K562 (cell line): ENCODE measurements around the gene NLGN4Y.

Experiments
- CBX5 ChIP-seq: IDR thresholded peaks from 2 replicates; pipeline ENCODE4 v1.6.1; 2014; ENCODE audit warnings: low read depth, borderline replicate concordance
- EZH2 ChIP-seq: IDR thresholded peaks from 2 replicates; pipeline ENCODE4 v1.6.1; 2012; ENCODE audit warnings: low read depth, mild to moderate bottlenecking, inconsistent platforms, low read length, borderline replicate concordance
- HMGXB4 ChIP-seq: sonication (generic); formaldehyde crosslinking; IDR thresholded peaks from 2 replicates; pipeline ENCODE4 v1.8.1; 2023; ENCODE audit warnings: mild to moderate bottlenecking, missing genetic modification reagents
- NR1H2 ChIP-seq: sonication (generic); formaldehyde crosslinking; IDR thresholded peaks from 2 replicates; pipeline ENCODE4 v1.4.0; 2020; ENCODE audit warnings: mild to moderate bottlenecking, missing genetic modification reagents
- RBFOX2 ChIP-seq: fragments of 200-400 bp; formaldehyde crosslinking; IDR thresholded peaks from 2 replicates; pipeline ENCODE4 v1.6.1; 2017; ENCODE audit warnings: low read depth, mild to moderate bottlenecking, low read length, moderate library complexity
- RBM25 ChIP-seq: fragments of 200-400 bp; formaldehyde crosslinking; IDR thresholded peaks from 2 replicates; pipeline ENCODE4 v1.6.1; 2018; ENCODE audit warnings: low read length, low read depth, moderate library complexity; ENCODE audit not compliant: severe bottlenecking
- SMARCE1 ChIP-seq: fragments of 450-650 bp; IDR thresholded peaks from 2 replicates; pipeline ENCODE4 v1.7.1; 2016; ENCODE audit warnings: mild to moderate bottlenecking
- SP1 ChIP-seq: sonication (generic); formaldehyde crosslinking; IDR thresholded peaks from 2 replicates; pipeline ENCODE4 v1.8.1; 2022; ENCODE audit warnings: mild to moderate bottlenecking, missing genetic modification reagents
- SP2 ChIP-seq: IDR thresholded peaks from 2 replicates; pipeline ENCODE4 v1.6.1; 2011; ENCODE audit warnings: mild to moderate bottlenecking, low read depth, low read length, moderate library complexity; ENCODE audit not compliant: poor library complexity, severe bottlenecking; ENCODE audit errors: extremely low read depth
- SRSF1 ChIP-seq: fragments of 200-400 bp; formaldehyde crosslinking; IDR thresholded peaks from 2 replicates; pipeline ENCODE4 v1.6.1; 2017; ENCODE audit warnings: mild to moderate bottlenecking, low read depth, low read length, moderate library complexity
- STAT5B ChIP-seq: fragments of 250-450 bp; sonication (Bioruptor Pico); IDR thresholded peaks from 2 replicates; pipeline ENCODE4 v1.8.0; 2021; ENCODE audit warnings: mild to moderate bottlenecking, inconsistent platforms
- TF ChIP-seq, protein P1 (sequence below), 3 experiments: IDR thresholded peaks in 2 of 3; conservative IDR thresholded peaks in 1 of 3; 2 replicates each; pipeline ENCODE4 v1.5.1; 2011 to 2012; ENCODE audit warnings: low read length in 3 of 3, mild to moderate bottlenecking in 3 of 3, control low read depth in 2 of 3, improper control_type of control experiment in 1 of 3, inconsistent platforms in 1 of 3, low read depth in 1 of 3, mixed read lengths in 1 of 3, moderate library complexity in 1 of 3; ENCODE audit not compliant: insufficient read depth in 2 of 3
- TF ChIP-seq, protein P2 (sequence below): fragments of 250-450 bp; sonication (Bioruptor Pico); IDR thresholded peaks from 2 replicates; pipeline ENCODE4 v1.5.0; 2021

DNA sequence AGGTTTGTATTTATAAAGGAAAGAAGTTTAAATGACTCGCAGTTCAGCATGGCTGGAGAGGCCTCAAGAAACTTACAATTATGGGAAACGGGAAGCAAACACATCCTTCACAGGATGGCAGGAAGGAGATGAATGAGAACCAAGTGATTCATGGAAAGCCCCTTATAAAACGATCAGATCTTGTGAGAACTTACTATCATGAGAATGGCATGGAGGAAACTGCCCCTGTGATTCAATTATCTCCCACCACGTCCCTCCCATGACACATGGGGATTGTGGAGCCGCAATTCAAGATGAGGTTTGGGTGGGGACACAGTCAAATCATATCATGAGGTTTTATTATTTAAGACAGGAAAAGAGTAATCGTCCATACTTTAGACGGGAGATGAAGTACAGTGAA lies 4.0 kb downstream of the NLGN4Y start:
- TF ChIP-seq SMARCE1 (no peak), CBX5 (no peak), SP2 (no peak), STAT5B (CRISPR knock-in tag) (no peak), RBM25 (no peak), RBFOX2 (no peak), EZH2 (no peak), NR1H2 (CRISPR knock-in tag) (no peak), SRSF1 (no peak), HMGXB4 (CRISPR knock-in tag) (no peak), SP1 (CRISPR knock-in tag) (no peak)
- TF ChIP-seq, protein P1, sequence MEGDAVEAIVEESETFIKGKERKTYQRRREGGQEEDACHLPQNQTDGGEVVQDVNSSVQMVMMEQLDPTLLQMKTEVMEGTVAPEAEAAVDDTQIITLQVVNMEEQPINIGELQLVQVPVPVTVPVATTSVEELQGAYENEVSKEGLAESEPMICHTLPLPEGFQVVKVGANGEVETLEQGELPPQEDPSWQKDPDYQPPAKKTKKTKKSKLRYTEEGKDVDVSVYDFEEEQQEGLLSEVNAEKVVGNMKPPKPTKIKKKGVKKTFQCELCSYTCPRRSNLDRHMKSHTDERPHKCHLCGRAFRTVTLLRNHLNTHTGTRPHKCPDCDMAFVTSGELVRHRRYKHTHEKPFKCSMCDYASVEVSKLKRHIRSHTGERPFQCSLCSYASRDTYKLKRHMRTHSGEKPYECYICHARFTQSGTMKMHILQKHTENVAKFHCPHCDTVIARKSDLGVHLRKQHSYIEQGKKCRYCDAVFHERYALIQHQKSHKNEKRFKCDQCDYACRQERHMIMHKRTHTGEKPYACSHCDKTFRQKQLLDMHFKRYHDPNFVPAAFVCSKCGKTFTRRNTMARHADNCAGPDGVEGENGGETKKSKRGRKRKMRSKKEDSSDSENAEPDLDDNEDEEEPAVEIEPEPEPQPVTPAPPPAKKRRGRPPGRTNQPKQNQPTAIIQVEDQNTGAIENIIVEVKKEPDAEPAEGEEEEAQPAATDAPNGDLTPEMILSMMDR (IDR thresholded peaks at IDR 0.05 in 2 of 3, conservative IDR thresholded peaks at IDR 0.05 in 1 of 3; ENCODE audit: insufficient read depth in 2 of 3, low read depth in 1 of 3, low read length in 3 of 3): no peak
- TF ChIP-seq, protein P2, sequence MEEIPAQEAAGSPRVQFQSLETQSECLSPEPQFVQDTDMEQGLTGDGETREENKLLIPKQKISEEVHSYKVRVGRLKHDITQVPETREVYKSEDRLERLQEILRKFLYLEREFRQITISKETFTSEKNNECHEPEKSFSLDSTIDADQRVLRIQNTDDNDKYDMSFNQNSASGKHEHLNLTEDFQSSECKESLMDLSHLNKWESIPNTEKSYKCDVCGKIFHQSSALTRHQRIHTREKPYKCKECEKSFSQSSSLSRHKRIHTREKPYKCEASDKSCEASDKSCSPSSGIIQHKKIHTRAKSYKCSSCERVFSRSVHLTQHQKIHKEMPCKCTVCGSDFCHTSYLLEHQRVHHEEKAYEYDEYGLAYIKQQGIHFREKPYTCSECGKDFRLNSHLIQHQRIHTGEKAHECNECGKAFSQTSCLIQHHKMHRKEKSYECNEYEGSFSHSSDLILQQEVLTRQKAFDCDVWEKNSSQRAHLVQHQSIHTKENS (CRISPR knock-in tag): no peak
